Adrenal gland (tissue), 5 donors: ENCODE data around the gene ENGASE.
"Not testable (repeated sequence)": the region's sequence is repeated elsewhere in the genome, so short reads cannot be mapped to it uniquely, and the experiment has no call there.

Source experiments
- POLR2A ChIP-seq, 2 donors: fragments of 450-650 bp; IDR thresholded peaks; one replicate each; pipeline ENCODE4 v1.6.1; 2017; ENCODE audit warnings: antibody characterized with exemption in 2 of 2, mild to moderate bottlenecking in 2 of 2, moderate library complexity in 1 of 2
- TF ChIP-seq, protein P1 (sequence below), 6 experiments: fragments of 450-650 bp in 4 of 6; fragments of 200-600 bp in 2 of 6; sonication (generic) in 1 of 6; IDR thresholded peaks; 1 replicate in 5 of 6; 2 replicates in 1 of 6; pipeline versions ENCODE4 v1.5.1 to v1.8.0; 2016 to 2021; ENCODE audit warnings: antibody characterized with exemption in 6 of 6, mild to moderate bottlenecking in 2 of 6, moderate library complexity in 1 of 6
- donor health status: DM: no; HTN: no; CAD: no.

DNA sequence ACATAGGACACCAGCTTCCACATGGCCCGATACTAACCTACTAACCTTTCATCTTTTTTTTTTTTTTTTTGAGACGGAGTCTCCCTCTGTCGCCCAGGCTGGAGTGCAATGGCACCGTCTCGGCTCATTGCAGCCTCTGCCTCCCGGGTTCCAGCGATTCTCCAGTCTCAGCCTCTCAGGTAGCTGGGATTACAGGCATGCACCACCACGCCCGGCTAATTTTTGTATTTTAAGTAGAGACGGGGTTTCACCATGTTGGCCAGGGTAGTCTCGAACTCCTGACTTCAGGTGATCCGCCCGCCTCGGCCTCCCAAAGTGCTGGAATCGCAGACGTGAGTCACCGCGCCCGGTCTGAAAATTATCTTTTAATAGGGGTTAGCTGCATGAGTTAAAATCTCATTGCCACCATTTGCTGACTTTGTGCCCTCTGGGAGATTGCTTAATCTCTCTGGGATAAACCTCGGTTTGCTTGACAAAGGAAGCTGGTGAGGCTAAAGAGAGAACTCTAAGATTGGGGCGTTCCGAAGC lies 439 bp upstream of the ENGASE start:
- TF ChIP-seq, protein P1, sequence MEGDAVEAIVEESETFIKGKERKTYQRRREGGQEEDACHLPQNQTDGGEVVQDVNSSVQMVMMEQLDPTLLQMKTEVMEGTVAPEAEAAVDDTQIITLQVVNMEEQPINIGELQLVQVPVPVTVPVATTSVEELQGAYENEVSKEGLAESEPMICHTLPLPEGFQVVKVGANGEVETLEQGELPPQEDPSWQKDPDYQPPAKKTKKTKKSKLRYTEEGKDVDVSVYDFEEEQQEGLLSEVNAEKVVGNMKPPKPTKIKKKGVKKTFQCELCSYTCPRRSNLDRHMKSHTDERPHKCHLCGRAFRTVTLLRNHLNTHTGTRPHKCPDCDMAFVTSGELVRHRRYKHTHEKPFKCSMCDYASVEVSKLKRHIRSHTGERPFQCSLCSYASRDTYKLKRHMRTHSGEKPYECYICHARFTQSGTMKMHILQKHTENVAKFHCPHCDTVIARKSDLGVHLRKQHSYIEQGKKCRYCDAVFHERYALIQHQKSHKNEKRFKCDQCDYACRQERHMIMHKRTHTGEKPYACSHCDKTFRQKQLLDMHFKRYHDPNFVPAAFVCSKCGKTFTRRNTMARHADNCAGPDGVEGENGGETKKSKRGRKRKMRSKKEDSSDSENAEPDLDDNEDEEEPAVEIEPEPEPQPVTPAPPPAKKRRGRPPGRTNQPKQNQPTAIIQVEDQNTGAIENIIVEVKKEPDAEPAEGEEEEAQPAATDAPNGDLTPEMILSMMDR (IDR thresholded peaks at IDR 0.05): not testable (repeated sequence)
- not testable (repeated sequence) for TF ChIP-seq POLR2A (IDR thresholded peaks at IDR 0.05)
